Measurements from ENCODE around the gene CPNE8. TPM values are rescaled to one million over a fixed set of nuclear protein-coding genes. Genes with fewer than 3 reads are reported as not detected.
A peak's percentile ranks its signal among the peaks of the same experiment; 100 is the strongest.

The CPNE8 gene
- 37.7 TPM for total RNA-seq
- 10.1 TPM for polyA plus RNA-seq

GRCh38 chr12:38905480-38906351, at the start of gene CPNE8:
Gene CPNE8 (minus strand): TSS chr12:38905591. CDS start chr12:38905534, 57 bp downstream.
- under 1% methylated on average over 54 of the region's 54 CpGs for WGBS
- peak within 1 kb of the TSS; percentile 63 for H3K4me3 ChIP-seq (ENCODE audit: low read depth, low read length)
- peak; percentile 20 for DNase-seq (ENCODE audit: extremely low spot score)
- no peaks in the 10 kb centered on the region for H3K36me3 ChIP-seq (ENCODE audit: insufficient read depth)
- peak within 1 kb of the TSS; percentile 81 for H3K27ac ChIP-seq (ENCODE audit: low read depth)
- H3K4me1 ChIP-seq (ENCODE audit: insufficient read depth) = no peaks in the 10 kb centered on the region

- Histone ChIP-seq H3K36me3 (ENCODE audit: insufficient read depth) (no peaks in the 10 kb centered on the region), H3K4me3 (ENCODE audit: low read depth, low read length) (no peak overlapping the region), H3K4me1 (ENCODE audit: insufficient read depth) (no peaks in the 10 kb centered on the region), H3K27ac (ENCODE audit: low read depth) (no peak overlapping the region)
- DNase-seq (ENCODE audit: extremely low spot score) = no peak
- 65% methylated on average over 3 of the region's 3 CpGs for WGBS
These were observed 49.0 kb upstream of the CPNE8 start for GRCh38 chr12:38954238-38954873.

GRCh38 chr12:38949363-38949762, 44.0 kb upstream of the CPNE8 start:
- WGBS = 62% methylated on average over 2 of the region's 2 CpGs
- no peak for DNase-seq (ENCODE audit: extremely low spot score)
- Histone ChIP-seq H3K4me3 (ENCODE audit: low read depth, low read length) (no peak overlapping the region), H3K4me1 (ENCODE audit: insufficient read depth) (no peaks in the 10 kb centered on the region), H3K36me3 (ENCODE audit: insufficient read depth) (no peaks in the 10 kb centered on the region), H3K27ac (ENCODE audit: low read depth) (no peak overlapping the region)

GRCh38 chr12:38934686-38935085, 29.3 kb upstream of the CPNE8 start:
- no peak for DNase-seq (ENCODE audit: extremely low spot score)
- no peak overlapping the region for H3K4me3 ChIP-seq (ENCODE audit: low read depth, low read length)
- H3K36me3 ChIP-seq (ENCODE audit: insufficient read depth) = no peaks in the 10 kb centered on the region
- no peaks in the 10 kb centered on the region for H3K4me1 ChIP-seq (ENCODE audit: insufficient read depth)
- WGBS = 70% methylated on average over 1 of the region's 1 CpG
- H3K27ac ChIP-seq (ENCODE audit: low read depth) = no peak overlapping the region

GRCh38 chr12:38934078-38934584, 28.7 kb upstream of the CPNE8 start:
- H3K4me1 ChIP-seq (ENCODE audit: insufficient read depth) = no peaks in the 10 kb centered on the region
- no peak overlapping the region for H3K4me3 ChIP-seq (ENCODE audit: low read depth, low read length)
- no peak overlapping the region for H3K27ac ChIP-seq (ENCODE audit: low read depth)
- DNase-seq (ENCODE audit: extremely low spot score) = no peak
- 74% methylated on average over 5 of the region's 5 CpGs for whole genome bisulfite sequencing
- no peaks in the 10 kb centered on the region for H3K36me3 ChIP-seq (ENCODE audit: insufficient read depth)

- Histone ChIP-seq H3K4me3 (ENCODE audit: low read depth, low read length) (no peak overlapping the region), H3K4me1 (ENCODE audit: insufficient read depth) (no peaks in the 10 kb centered on the region), H3K27ac (ENCODE audit: low read depth) (no peak overlapping the region), H3K36me3 (ENCODE audit: insufficient read depth) (no peaks in the 10 kb centered on the region)
- 90% methylated on average over 7 of the region's 7 CpGs for WGBS
- DNase-seq (ENCODE audit: extremely low spot score) = no peak
These were observed 26.9 kb upstream of the CPNE8 start for GRCh38 chr12:38932320-38932719.

- no peaks in the 10 kb centered on the region for H3K36me3 ChIP-seq (ENCODE audit: insufficient read depth)
- no peak overlapping the region for H3K4me3 ChIP-seq (ENCODE audit: low read depth, low read length)
- no peak for DNase-seq (ENCODE audit: extremely low spot score)
- H3K4me1 ChIP-seq (ENCODE audit: insufficient read depth) = no peaks in the 10 kb centered on the region
- no peak overlapping the region for H3K27ac ChIP-seq (ENCODE audit: low read depth)
- 92% methylated on average over 8 of the region's 8 CpGs for WGBS
These were observed 26.1 kb upstream of the CPNE8 start for GRCh38 chr12:38931461-38931860.

GRCh38 chr12:38930990-38931389, 25.6 kb upstream of the CPNE8 start:
- no peak for DNase-seq (ENCODE audit: extremely low spot score)

GRCh38 chr12:38926501-38926900, 21.1 kb upstream of the CPNE8 start:
- H3K4me3 ChIP-seq (ENCODE audit: low read depth, low read length) = no peak overlapping the region
- H3K36me3 ChIP-seq (ENCODE audit: insufficient read depth) = no peaks in the 10 kb centered on the region
- H3K27ac ChIP-seq (ENCODE audit: low read depth) = no peak overlapping the region
- 36% methylated on average over 1 of the region's 1 CpG for WGBS
- DNase-seq (ENCODE audit: extremely low spot score) = no peak
- H3K4me1 ChIP-seq (ENCODE audit: insufficient read depth) = no peaks in the 10 kb centered on the region

More at GRCh38 chr12:38930990-38931389, 25.6 kb upstream of the CPNE8 start:
- Histone ChIP-seq H3K36me3 (ENCODE audit: insufficient read depth) (no peaks in the 10 kb centered on the region), H3K4me1 (ENCODE audit: insufficient read depth) (no peaks in the 10 kb centered on the region), H3K27ac (ENCODE audit: low read depth) (no peak overlapping the region), H3K4me3 (ENCODE audit: low read depth, low read length) (no peak overlapping the region)
- WGBS = 80% methylated on average over 4 of the region's 4 CpGs

GRCh38 chr12:38921025-38921677, 15.8 kb upstream of the CPNE8 start:
- Histone ChIP-seq H3K4me3 (ENCODE audit: low read depth, low read length) (no peak overlapping the region), H3K27ac (ENCODE audit: low read depth) (no peak overlapping the region), H3K4me1 (ENCODE audit: insufficient read depth) (no peaks in the 10 kb centered on the region), H3K36me3 (ENCODE audit: insufficient read depth) (no peaks in the 10 kb centered on the region)
- WGBS = 23% methylated on average over 2 of the region's 2 CpGs
- DNase-seq (ENCODE audit: extremely low spot score) = no peak

GRCh38 chr12:38919191-38919590, 13.8 kb upstream of the CPNE8 start:
- Histone ChIP-seq H3K36me3 (ENCODE audit: insufficient read depth) (no peaks in the 10 kb centered on the region), H3K4me3 (ENCODE audit: low read depth, low read length) (no peak overlapping the region), H3K27ac (ENCODE audit: low read depth) (no peak overlapping the region), H3K4me1 (ENCODE audit: insufficient read depth) (no peaks in the 10 kb centered on the region)
- 58% methylated on average over 5 of the region's 5 CpGs for WGBS
- no peak for DNase-seq (ENCODE audit: extremely low spot score)

GRCh38 chr12:38915429-38916182, 10.2 kb upstream of the CPNE8 start:
- WGBS = 65% methylated on average over 3 of the region's 3 CpGs
- no peak for DNase-seq (ENCODE audit: extremely low spot score)

GRCh38 chr12:38912116-38912515, 6.7 kb upstream of the CPNE8 start:
- Histone ChIP-seq H3K4me3 (ENCODE audit: low read depth, low read length) (no peak overlapping the region), H3K27ac (ENCODE audit: low read depth) (no peak overlapping the region), H3K4me1 (ENCODE audit: insufficient read depth) (no peaks in the 10 kb centered on the region), H3K36me3 (ENCODE audit: insufficient read depth) (no peaks in the 10 kb centered on the region)
- 83% methylated on average over 5 of the region's 5 CpGs for WGBS
- no peak for DNase-seq (ENCODE audit: extremely low spot score)

More at GRCh38 chr12:38915429-38916182, 10.2 kb upstream of the CPNE8 start:
- H3K27ac ChIP-seq (ENCODE audit: low read depth) = no peak overlapping the region
- no peaks in the 10 kb centered on the region for H3K36me3 ChIP-seq (ENCODE audit: insufficient read depth)
- H3K4me1 ChIP-seq (ENCODE audit: insufficient read depth) = no peaks in the 10 kb centered on the region
- H3K4me3 ChIP-seq (ENCODE audit: low read depth, low read length) = no peak overlapping the region
